Endometrial microvascular endothelial cells (primary cell): ENCODE results near the gene SLC44A3. TPM values are rescaled to one million over a fixed set of nuclear protein-coding genes. Genes with fewer than 3 reads are reported as not detected.

ENCODE experiments used
- in situ Hi-C: cut with HindIII; loops from 2 replicates; pipeline ENCODE4 v1.10.0; 2017; ENCODE audit warnings: low sequenced_read_pairs, low pct_unique_long_range_greater_than_20kb; ENCODE audit errors: inconsistent ontology term
- total RNA-seq: library from RNA; depleted of rRNA; stranded (reverse); fragments of >200 nt; gene quantifications from one replicate; pipeline ENCODE4 v1.2.3, GENCODE V29; 2015; ENCODE audit errors: inconsistent ontology term

The SLC44A3 gene
- total RNA-seq = 0.37 TPM

- in situ Hi-C loops = no loop called here
Measured at GRCh38 chr1:94819945-94820746, at the start of gene SLC44A3. SLC44A3 (plus strand) TSS chr1:94820357; CDS start chr1:94820452, 95 bp downstream.

- in situ Hi-C loops = no loop called here
Measured at GRCh38 chr1:94772230-94772641, 47.9 kb upstream of the SLC44A3 start.

GRCh38 chr1:94772845-94773244, 47.3 kb upstream of the SLC44A3 start:
- in situ Hi-C loops = no loop called here

GRCh38 chr1:94773296-94773809, 46.8 kb upstream of the SLC44A3 start:
- in situ Hi-C loops = no loop called here

- in situ Hi-C loops = no loop called here
Measured at GRCh38 chr1:94773931-94774422, 46.2 kb upstream of the SLC44A3 start.

GRCh38 chr1:94776474-94776873, 43.7 kb upstream of the SLC44A3 start:
- in situ Hi-C loops = loop anchor here (25.0 kb wide), 1 partner anchor 239 kb away; the partner anchor contains the start of gene F3

GRCh38 chr1:94777281-94777680, 42.9 kb upstream of the SLC44A3 start:
- in situ Hi-C loops = loop anchor here (25.0 kb wide), 1 partner anchor 240 kb away; the partner anchor contains the start of gene F3

- in situ Hi-C loops = loop anchor here (25.0 kb wide), 1 partner anchor 242 kb away; the partner anchor contains the start of gene F3
Measured at GRCh38 chr1:94778808-94779207, 41.3 kb upstream of the SLC44A3 start.

- in situ Hi-C loops = loop anchor here (25.0 kb wide), 1 partner anchor 246 kb away; the partner anchor contains the start of gene F3
Measured at GRCh38 chr1:94783342-94784189, 36.6 kb upstream of the SLC44A3 start.

- in situ Hi-C loops = loop anchor here (25.0 kb wide), 1 partner anchor 247 kb away; the partner anchor contains the start of gene F3
Measured at GRCh38 chr1:94784190-94784515, 36.0 kb upstream of the SLC44A3 start.

GRCh38 chr1:94787691-94788090, 32.5 kb upstream of the SLC44A3 start:
- in situ Hi-C loops = loop anchor here (25.0 kb wide), 1 partner anchor 250 kb away; the partner anchor contains the start of gene F3

GRCh38 chr1:94790246-94790645, 29.9 kb upstream of the SLC44A3 start:
- in situ Hi-C loops = loop anchor here (25.0 kb wide), 1 partner anchor 253 kb away; the partner anchor contains the start of gene F3

- in situ Hi-C loops = loop anchor here (25.0 kb wide), 1 partner anchor 253 kb away; the partner anchor contains the start of gene F3
Measured at GRCh38 chr1:94790670-94791069, 29.5 kb upstream of the SLC44A3 start.

GRCh38 chr1:94792473-94793295, 27.5 kb upstream of the SLC44A3 start:
- in situ Hi-C loops = loop anchor here (25.0 kb wide), 1 partner anchor 255 kb away; the partner anchor contains the start of gene F3

GRCh38 chr1:94793296-94793656, 26.9 kb upstream of the SLC44A3 start:
- in situ Hi-C loops = loop anchor here (25.0 kb wide), 1 partner anchor 256 kb away; the partner anchor contains the start of gene F3

- in situ Hi-C loops = loop anchor here (25.0 kb wide), 1 partner anchor 258 kb away; the partner anchor contains the start of gene F3
Measured at GRCh38 chr1:94795434-94795833, 24.7 kb upstream of the SLC44A3 start.

- in situ Hi-C loops = loop anchor here (25.0 kb wide), 1 partner anchor 259 kb away; the partner anchor contains the start of gene F3
Measured at GRCh38 chr1:94796266-94796665, 23.9 kb upstream of the SLC44A3 start.

- in situ Hi-C loops = loop anchor here (25.0 kb wide), 1 partner anchor 260 kb away; the partner anchor contains the start of gene F3
Measured at GRCh38 chr1:94797291-94797690, 22.9 kb upstream of the SLC44A3 start.
